ENCODE measurements around the gene RTL9.

DNA sequence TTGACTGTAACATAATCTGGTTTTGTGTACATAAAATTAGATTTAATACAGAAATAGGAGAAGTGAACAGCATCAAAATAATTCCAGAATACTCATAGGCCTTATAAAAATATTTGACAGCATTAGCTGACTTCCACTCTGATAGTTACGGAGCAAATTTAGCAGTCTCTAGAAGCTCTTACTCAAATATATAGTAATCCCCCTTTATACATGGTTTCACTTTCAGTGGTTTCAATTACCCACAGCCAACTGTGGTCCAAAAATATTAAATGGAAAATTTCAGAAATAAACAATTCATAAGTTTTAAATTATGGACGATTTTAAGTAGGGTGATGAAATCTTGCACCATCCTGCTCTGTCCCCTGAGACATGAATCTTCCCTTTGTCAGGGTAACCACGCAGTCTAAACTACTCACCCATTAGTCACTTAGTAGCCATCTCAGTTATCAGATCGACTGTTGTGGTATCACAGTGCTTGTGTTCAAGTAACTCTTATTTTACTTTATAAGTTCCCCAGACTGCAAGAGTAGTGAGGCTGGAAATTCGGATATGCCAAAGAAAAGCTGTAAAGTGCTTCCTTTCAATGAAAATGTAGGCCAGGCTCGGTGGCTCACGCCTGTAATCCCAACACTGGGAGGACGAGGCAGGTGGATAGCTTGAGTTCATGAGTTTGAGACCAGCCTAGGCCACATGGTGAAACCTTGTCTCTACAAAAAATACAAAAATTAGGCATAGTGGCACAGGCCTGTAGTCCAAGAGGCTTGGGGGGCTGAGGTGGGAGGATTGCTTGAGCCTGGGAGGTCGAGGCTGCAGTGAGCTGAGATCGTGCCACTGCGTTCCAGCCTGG, 17.2 kb upstream of the RTL9 start:
- TF ChIP-seq SUZ12 (IDR thresholded peaks at IDR 0.05; ENCODE audit: extremely low read depth, insufficient read depth, insufficient read length): no peak
- TF ChIP-seq ZNF274 (IDR thresholded peaks at IDR 0.05; ENCODE audit: low read depth, low read length): no peak
- no peak for TF ChIP-seq YY1 (IDR thresholded peaks at IDR 0.05; ENCODE audit: insufficient read depth, insufficient read length)
